Measurements from ENCODE around the gene TMEM225. TPM values are rescaled to one million over a fixed set of nuclear protein-coding genes. Genes with fewer than 3 reads are reported as not detected.

The TMEM225 gene
- total RNA-seq, 1 donor from 2014 or later = not detected

DNA sequence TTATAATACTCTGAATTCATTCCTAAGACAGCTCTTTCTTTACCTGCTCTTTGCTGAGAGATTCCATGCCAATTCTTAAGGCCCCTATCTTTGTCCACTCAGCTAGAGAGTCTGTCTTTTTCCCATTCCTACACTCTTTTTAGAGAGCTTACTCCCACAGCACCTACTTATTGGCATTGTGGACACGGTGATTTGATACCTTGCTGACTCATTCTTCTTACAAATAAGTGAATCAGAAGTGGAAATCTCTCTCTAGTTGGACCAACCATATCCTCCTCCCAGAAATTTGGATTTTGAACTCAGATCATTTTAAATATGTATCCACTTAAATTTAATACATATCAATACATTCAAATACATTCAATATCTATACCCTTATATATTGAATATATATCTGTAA, 46.8 kb downstream of the TMEM225 start:
- no peak for DNase-seq (ENCODE audit: low read depth, low spot score)
- Mint-ChIP-seq H3K4me3 (no peak overlapping the region), H3K27ac (ENCODE audit: unreplicated experiment) (no peak overlapping the region), H3K9me3 (peaks cover 1% of the 10 kb centered on the region), H3K27me3 (ENCODE audit: low read depth) (peaks cover 9% of the 10 kb centered on the region), H3K36me3 (ENCODE audit: low read depth) (no peaks in the 10 kb centered on the region), H3K4me1 (no peaks in the 10 kb centered on the region)
- TF ChIP-seq CTCF (conservative IDR thresholded peaks at IDR 0.05) = no peak

- Mint-ChIP-seq H3K4me3 (no peak overlapping the region), H3K9me3 (peaks cover 3% of the 10 kb centered on the region), H3K4me1 (no peaks in the 10 kb centered on the region), H3K27me3 (ENCODE audit: low read depth) (peaks cover 12% of the 10 kb centered on the region), H3K27ac (ENCODE audit: unreplicated experiment) (no peak overlapping the region), H3K36me3 (ENCODE audit: low read depth) (no peaks in the 10 kb centered on the region)
- DNase-seq (ENCODE audit: low read depth, low spot score) = no peak
- TF ChIP-seq CTCF (conservative IDR thresholded peaks at IDR 0.05) = no peak
Measured at GRCh38 chr11:123838199-123838598, 47.3 kb downstream of the TMEM225 start.

DNA sequence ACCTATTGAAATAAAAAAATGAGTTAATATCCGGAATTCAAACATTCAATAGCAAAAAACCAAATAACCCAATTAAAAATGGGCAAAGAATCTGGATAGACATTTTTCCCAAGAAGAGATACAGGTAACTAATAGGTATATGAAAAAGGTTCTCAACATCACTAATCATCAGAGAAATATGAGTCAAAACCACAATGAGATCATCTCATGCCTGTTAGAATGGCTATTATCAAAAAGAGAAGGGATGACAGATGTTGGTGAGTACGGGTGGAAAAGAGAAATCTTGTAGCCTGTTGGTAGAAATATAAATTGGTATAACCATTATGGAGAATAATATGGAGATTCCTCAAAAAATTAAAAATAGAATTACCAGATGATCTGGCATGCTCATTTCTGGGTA, 52.4 kb downstream of the TMEM225 start:
- no peak for DNase-seq (ENCODE audit: low read depth, low spot score)
- no peak for TF ChIP-seq CTCF (conservative IDR thresholded peaks at IDR 0.05)
- H3K27me3 Mint-ChIP-seq (ENCODE audit: low read depth) = peaks cover 17% of the 10 kb centered on the region
- H3K4me3 Mint-ChIP-seq = no peak overlapping the region
- H3K27ac Mint-ChIP-seq (ENCODE audit: unreplicated experiment) = no peak overlapping the region
- H3K36me3 Mint-ChIP-seq (ENCODE audit: low read depth) = no peaks in the 10 kb centered on the region
- H3K9me3 Mint-ChIP-seq = peaks cover 3% of the 10 kb centered on the region
- H3K4me1 Mint-ChIP-seq = no peaks in the 10 kb centered on the region

Other genes with a start within 250 kb of the TMEM225 start
- 3.6 and 3.8 TPM in 2 replicates for gene SCN3B, start 231.0 kb downstream of the TMEM225 start, total RNA-seq
- gene ZNF202, start 144.0 kb downstream of the TMEM225 start, total RNA-seq = 22.8 and 25.1 TPM in 2 replicates
- gene OR6X1, start 131.2 kb downstream of the TMEM225 start, total RNA-seq = not detected in 2 replicates
- not detected in 2 replicates for gene OR6M1, start 79.3 kb downstream of the TMEM225 start, total RNA-seq
- gene OR8D4, start 16.5 kb upstream of the TMEM225 start, total RNA-seq = not detected in 2 replicates
- not detected in 2 replicates for gene OR4D5, start 53.9 kb upstream of the TMEM225 start, total RNA-seq
- not detected in 2 replicates for gene OR6T1, start 58.2 kb upstream of the TMEM225 start, total RNA-seq
- not detected in 2 replicates for gene OR10S1, start 92.1 kb upstream of the TMEM225 start, total RNA-seq
- not detected in 2 replicates for gene OR10G6, start 109.5 kb upstream of the TMEM225 start, total RNA-seq
- gene OR10G4, start 127.3 kb upstream of the TMEM225 start, total RNA-seq = not detected in 2 replicates
- gene OR10G9, start 137.3 kb upstream of the TMEM225 start, total RNA-seq = not detected in 2 replicates
- not detected in 2 replicates for gene OR10G8, start 141.1 kb upstream of the TMEM225 start, total RNA-seq
- gene OR10G7, start 155.7 kb upstream of the TMEM225 start, total RNA-seq = not detected in 2 replicates
- gene VWA5A, start 229.8 kb upstream of the TMEM225 start, total RNA-seq = 6.1 and 6.4 TPM in 2 replicates